Measurements from ENCODE around the gene PCK1.
A peak's percentile ranks its signal among the peaks of the same experiment; 100 is the strongest.

Gene PCK1

GRCh38 chr20:57600320-57601210 is 39.7 kb downstream of the PCK1 start:
- FAIRE-seq = no peak

GRCh38 chr20:57601211-57601570 is 40.3 kb downstream of the PCK1 start:
- FAIRE-seq (no peak), DNase-seq (ENCODE audit: insufficient read length, low spot score) (no peak)

More at GRCh38 chr20:57600320-57601210, 39.7 kb downstream of the PCK1 start:
- DNase-seq (ENCODE audit: insufficient read length, low spot score) = no peak

DNA sequence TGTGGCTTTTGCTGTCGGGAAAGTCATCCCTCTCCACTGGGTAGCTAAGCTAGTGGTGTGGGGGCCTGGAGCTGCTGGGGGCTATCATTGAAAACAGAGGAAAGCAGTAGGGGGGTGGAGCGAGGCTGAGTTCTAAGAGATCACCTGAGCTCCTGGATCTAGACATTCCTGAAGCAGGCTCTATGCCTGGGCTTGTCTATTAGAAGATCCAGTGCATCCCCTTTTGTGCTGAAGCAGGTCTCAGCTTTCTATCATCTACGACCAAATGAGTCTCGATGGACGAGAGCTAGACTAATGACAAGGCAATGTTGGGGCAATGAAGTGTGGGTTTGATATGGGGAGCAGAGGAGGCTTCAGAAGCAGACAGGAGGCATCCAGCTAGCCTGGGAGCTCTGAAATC is 40.8 kb downstream of the PCK1 start:
- no peak for DNase-seq (ENCODE audit: insufficient read length, low spot score)
- FAIRE-seq = no peak

GRCh38 chr20:57603120-57603519 is 42.2 kb downstream of the PCK1 start:
- no peak for FAIRE-seq
- DNase-seq (ENCODE audit: insufficient read length, low spot score) = no peak

DNA sequence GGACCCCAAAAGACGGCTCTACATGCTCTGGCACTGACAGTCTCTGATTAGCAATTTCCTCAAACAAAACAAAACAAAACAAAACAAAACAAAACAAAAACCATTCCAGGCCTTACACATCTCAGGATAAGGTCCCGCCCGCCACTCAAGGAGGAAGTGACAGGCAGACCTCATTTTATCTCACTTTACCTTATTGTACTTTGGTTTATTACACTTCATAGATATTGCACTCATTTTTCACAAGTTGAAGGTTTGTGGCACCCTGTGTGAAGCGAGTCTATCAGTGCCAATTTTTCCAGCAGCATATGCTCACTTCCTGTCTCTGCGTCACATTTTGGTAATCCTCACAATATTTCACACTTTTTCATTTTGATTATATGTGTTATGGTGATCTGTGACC is 44.1 kb downstream of the PCK1 start:
- FAIRE-seq (no peak), DNase-seq (ENCODE audit: insufficient read length, low spot score) (no peak)

- DNase-seq (ENCODE audit: insufficient read length, low spot score) = no peak
- peak; percentile 92 for FAIRE-seq
These were observed 45.0 kb downstream of the PCK1 start for GRCh38 chr20:57605878-57606277.

DNA sequence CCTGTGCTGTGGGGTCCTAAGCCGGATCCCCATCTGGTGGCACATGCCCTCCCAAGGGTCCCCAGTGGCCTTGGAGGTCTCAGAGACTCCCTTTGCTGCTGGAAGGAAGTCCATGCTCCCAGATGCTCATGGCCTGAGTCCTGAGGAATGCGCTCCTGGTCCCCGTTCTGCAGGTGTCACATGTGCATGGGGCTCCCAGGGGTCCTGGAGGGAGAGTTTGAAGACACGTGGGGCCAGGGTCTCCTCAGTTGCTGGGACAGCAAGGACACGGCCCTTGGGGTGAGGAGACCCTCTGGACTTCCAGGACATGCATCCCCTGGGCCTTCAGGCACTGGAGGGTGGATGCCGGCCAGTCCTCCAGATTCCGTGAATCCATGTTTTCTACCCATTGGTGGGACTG is 47.6 kb downstream of the PCK1 start:
- DNase-seq (ENCODE audit: insufficient read length, low spot score) (no peak), FAIRE-seq (no peak)

GRCh38 chr20:57609086-57609841 is 48.4 kb downstream of the PCK1 start:
- FAIRE-seq = no peak

DNA sequence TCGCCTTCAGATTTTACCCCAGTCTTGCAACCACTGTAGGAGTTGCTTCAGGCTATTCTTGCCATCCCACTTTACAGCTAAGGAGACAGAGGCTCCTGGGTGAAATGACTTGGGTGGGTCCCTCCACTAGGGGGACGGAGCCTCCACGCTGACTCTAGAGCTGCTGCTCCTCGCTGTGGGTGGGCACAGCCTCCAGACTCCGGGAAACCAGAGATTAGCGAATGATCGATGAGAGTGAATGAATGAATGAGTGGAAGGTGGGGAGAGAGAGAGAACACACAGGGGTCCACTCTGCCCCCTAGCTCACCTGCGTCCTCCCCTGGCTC is 48.9 kb downstream of the PCK1 start:
- no peak for DNase-seq (ENCODE audit: insufficient read length, low spot score)
- FAIRE-seq = no peak

More at GRCh38 chr20:57609086-57609841, 48.4 kb downstream of the PCK1 start:
- DNase-seq (ENCODE audit: insufficient read length, low spot score) = no peak

GRCh38 chr20:57610261-57610952 is 49.5 kb downstream of the PCK1 start:
- DNase-seq (ENCODE audit: insufficient read length, low spot score) (no peak), FAIRE-seq (no peak)

DNA sequence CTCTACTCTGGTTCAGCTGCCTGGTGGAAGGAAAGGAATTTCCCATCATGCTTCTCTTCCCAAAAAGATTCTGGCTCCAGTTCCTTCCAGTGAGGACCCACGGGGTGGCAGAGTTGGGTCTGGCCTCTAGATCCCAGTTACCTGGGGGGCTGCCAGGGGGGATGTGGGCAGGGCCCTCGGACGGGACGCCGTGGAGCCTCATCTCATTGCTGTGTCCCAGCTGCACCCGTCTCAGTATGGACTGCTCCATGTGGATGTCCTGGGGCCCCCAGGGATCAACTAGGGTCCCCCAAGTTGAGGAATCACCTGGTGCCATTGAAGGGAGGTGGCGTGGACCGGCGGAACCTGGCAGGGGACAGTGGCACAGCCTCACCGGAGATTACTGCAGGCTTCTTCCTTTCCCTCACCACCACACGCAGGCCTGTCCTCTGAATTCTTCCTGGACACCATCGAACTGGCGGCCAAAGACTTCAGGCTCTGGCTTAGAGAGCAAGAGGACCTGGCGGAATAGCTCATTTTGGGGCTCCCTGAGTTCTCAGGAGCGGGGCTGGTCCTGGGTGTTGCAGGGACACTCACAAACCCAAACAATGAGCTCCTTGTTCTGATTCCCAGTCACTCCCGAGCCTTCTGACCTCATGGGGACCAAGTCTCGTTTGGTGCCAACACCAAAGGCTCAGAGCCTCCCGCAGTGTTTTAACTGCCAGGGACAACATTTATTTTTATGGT is 50.8 kb downstream of the PCK1 start:
- no peak for FAIRE-seq

DNA sequence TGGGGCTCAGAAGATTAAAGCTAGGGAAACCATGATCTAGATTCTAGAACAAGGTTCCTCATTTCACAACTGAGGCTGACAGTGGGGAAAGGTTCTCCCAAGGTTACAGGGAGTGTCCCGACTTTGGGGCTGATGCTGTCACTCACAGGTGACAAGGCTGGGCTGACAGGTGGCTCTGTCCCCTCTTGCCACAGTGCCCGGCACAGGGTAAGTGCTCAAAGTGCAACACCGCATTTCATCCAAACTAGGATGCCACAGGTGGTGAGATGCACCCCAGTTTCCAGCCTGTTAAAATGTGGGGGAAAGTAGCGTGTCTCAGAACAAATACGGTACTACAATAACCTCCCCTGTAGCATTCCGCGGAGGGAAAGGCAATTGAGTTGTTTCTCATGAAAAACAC is 51.5 kb downstream of the PCK1 start:
- FAIRE-seq (no peak), DNase-seq (ENCODE audit: insufficient read length, low spot score) (no peak)

More for the DNA sequence above, 50.8 kb downstream of the PCK1 start:
- DNase-seq (ENCODE audit: insufficient read length, low spot score) = no peak

DNA sequence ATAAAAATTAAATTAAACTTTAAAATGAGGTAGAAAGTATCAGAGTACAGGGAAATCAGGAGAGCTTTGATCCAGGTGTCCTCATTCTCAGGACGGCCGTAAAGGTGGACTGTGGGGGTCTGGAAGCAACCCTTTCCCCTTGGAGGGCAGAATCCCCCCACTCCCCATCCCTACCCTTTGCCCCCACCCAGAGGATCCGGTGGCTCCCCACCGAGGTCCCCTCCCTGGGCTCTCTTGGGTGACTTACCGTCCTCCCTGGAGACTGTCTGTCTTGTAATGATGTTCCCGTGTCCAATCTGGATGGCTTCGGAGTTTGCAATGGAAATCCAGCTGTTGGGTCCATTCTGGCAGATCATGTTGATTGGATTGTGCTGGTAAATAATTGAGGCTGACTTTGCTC is 52.0 kb downstream of the PCK1 start:
- FAIRE-seq (no peak), DNase-seq (ENCODE audit: insufficient read length, low spot score) (no peak)

- no peak for DNase-seq (ENCODE audit: insufficient read length, low spot score)
- no peak for FAIRE-seq
These were observed 52.6 kb downstream of the PCK1 start for GRCh38 chr20:57613481-57613921.

- FAIRE-seq (no peak), DNase-seq (ENCODE audit: insufficient read length, low spot score) (no peak)
These were observed 53.9 kb downstream of the PCK1 start for GRCh38 chr20:57614490-57615444.

DNA sequence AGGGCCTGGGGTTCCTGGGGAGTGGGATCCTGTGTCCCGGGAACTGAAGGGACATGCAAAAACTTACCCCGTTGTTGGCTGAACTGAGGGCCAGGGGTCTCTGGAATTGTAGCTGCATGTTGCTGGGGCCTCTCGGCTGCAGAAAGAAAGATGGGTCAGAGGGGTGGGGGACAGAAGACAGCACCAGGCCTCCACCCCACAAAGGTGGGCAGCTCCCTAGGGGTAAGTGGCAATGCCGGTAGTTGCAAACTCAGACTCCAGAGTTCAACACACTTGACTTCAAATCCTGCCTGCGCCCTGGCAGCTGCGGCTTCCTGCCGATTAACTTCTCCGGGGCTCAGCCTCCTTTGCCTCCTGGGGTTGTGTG is 54.5 kb downstream of the PCK1 start:
- no peak for FAIRE-seq
- no peak for DNase-seq (ENCODE audit: insufficient read length, low spot score)

DNA sequence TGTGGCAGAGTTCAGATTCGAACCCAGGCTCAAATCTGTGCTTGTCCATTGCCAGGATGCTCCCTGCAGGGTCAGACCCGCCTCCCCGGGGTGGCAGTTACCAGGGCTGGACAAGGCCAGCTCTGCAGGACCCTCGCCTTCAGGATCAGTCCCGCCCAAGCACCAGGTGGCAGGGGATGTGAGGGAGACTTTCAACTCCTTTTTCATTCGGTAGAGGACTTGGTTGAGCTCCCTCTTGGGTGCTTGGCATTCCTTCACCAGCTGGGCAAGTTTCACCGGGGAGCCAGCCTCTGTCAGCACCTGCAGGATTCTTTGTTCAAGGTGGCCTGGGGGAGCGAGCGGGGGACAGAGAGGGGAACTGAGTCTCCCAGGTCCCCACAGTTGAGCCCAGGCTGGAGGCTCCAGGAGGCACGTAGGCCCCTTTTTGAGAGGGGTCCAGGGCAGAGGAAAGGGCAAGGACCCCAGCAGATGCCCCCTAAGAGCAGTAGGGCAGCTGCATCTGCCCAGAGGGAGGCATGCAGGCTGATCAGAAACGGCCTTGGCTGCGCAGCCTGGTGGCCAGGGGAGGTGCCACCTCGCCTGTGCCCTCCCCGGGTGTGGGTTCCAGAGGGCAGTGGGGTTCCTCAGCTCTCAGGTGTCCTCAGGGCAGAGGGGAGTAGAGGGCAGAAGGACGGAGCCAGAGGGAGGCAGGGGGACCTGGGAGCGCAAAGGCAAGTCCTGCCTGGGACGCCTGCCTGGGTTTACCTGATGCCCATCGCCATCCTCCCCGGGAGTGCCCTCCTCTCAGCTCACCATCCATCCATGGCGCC is 55.4 kb downstream of the PCK1 start:
- DNase-seq (ENCODE audit: insufficient read length, low spot score) (no peak), FAIRE-seq (no peak)

- peak; percentile 37 for FAIRE-seq
- DNase-seq (ENCODE audit: insufficient read length, low spot score) = no peak
These were observed 56.3 kb downstream of the PCK1 start for GRCh38 chr20:57617079-57617795.
